Prostate gland (tissue), 2 donors: Measurements from ENCODE around the gene MYADM. TPM values are rescaled to one million over a fixed set of nuclear protein-coding genes. Genes with fewer than 3 reads are reported as not detected.

ENCODE experiments used
- DNase-seq: peaks from one replicate; pipeline ENCODE4 v3.0.0-alpha.2; 2019; ENCODE audit warnings: low spot score
- H3K27ac ChIP-seq, 2 donors: fragments of 200-600 bp; sonication (generic); 2 replicates each; pipeline ENCODE4 v1.5.1; 2017 to 2019
- H3K27me3 ChIP-seq: fragments of 200-600 bp; sonication (generic); replicated peaks from 2 replicates; pipeline ENCODE4 v1.5.1; 2019; ENCODE audit not compliant: insufficient read depth
- H3K36me3 ChIP-seq, 2 donors: fragments of 200-600 bp; sonication (generic); 1 replicate in 1 of 2; 2 replicates in 1 of 2; pipeline versions ENCODE4 v1.5.1 to v1.8.1; 2017 to 2019
- H3K4me1 ChIP-seq: fragments of 200-600 bp; sonication (generic); replicated peaks from 2 replicates; pipeline ENCODE4 v1.5.1; 2019
- H3K4me3 ChIP-seq, 2 donors: fragments of 200-600 bp; sonication (generic); 2 replicates each; pipeline ENCODE4 v1.5.1; 2017 to 2019
- H3K9me3 ChIP-seq: fragments of 200-600 bp; sonication (generic); 2 replicates; pipeline ENCODE4 v1.5.1; 2017
- CTCF ChIP-seq, 4 experiments: fragments of 200-600 bp in 2 of 4; fragments of 450-650 bp in 2 of 4; sonication (generic) in 2 of 4; IDR thresholded peaks; 1 replicate in 3 of 4; 2 replicates in 1 of 4; pipeline ENCODE4 v1.5.1; 2016 to 2019; ENCODE audit warnings: antibody characterized with exemption in 4 of 4, mild to moderate bottlenecking in 2 of 4, moderate library complexity in 2 of 4
- POLR2A ChIP-seq: fragments of 450-650 bp; IDR thresholded peaks from one replicate; pipeline ENCODE4 v1.6.1; 2016; ENCODE audit warnings: antibody characterized with exemption, mild to moderate bottlenecking
- POLR2AphosphoS5 ChIP-seq: sonication (generic); formaldehyde crosslinking; IDR thresholded peaks from one replicate; pipeline ENCODE4 v1.6.1; 2017; ENCODE audit warnings: antibody characterized with exemption
- WGBS: methylation state at CpG from one replicate; pipeline ENCODE4 v1.1.5; 2018; 5-methylcytosine and 5-hydroxymethylcytosine counted together
- intact Hi-C: fragments of 100-400 bp; cut with DNase I; formaldehyde crosslinking; loops from one replicate; pipeline ENCODE4 v1.14.2; 2022
- total RNA-seq, 2 donors: library from RNA; depleted of rRNA; stranded (reverse); fragments of >200 nt; gene quantifications; one replicate each; pipeline ENCODE4 v1.1.0, GENCODE V29; 2016

Gene MYADM
- total RNA-seq, 2 donors from 2014 or later: 56.4 to 96.3 TPM

GRCh38 chr19:53896682-53897081 lies 29.0 kb downstream of the MYADM start:
- WGBS: 26% methylated on average over 4 of the region's 4 CpGs
- H3K27ac ChIP-seq: no peak overlapping the region
- H3K4me1 ChIP-seq: no peaks in the 10 kb centered on the region
- DNase-seq: no peak
- intact Hi-C loops: no loop called here
- peaks cover 5% of the 10 kb centered on the region for H3K27me3 ChIP-seq
- no peaks in the 10 kb centered on the region for H3K9me3 ChIP-seq
- H3K4me3 ChIP-seq: no peak overlapping the region
- no peak for TF ChIP-seq CTCF (IDR thresholded peaks at IDR 0.05)
- no peak for TF ChIP-seq POLR2A
- TF ChIP-seq POLR2AphosphoS5: no peak
- H3K36me3 ChIP-seq: no peaks in the 10 kb centered on the region

GRCh38 chr19:53897459-53897858 lies 29.8 kb downstream of the MYADM start:
- no peak for TF ChIP-seq CTCF (IDR thresholded peaks at IDR 0.05)
- 63% methylated on average over 4 of the region's 4 CpGs for WGBS
- DNase-seq: no peak
- Histone ChIP-seq H3K36me3 (no peaks in the 10 kb centered on the region), H3K9me3 (no peaks in the 10 kb centered on the region), H3K4me3 (no peak overlapping the region), H3K27ac (no peak overlapping the region), H3K4me1 (no peaks in the 10 kb centered on the region), H3K27me3 (peaks cover 3% of the 10 kb centered on the region)
- intact Hi-C loops: no loop called here

GRCh38 chr19:53898166-53898565 lies 30.5 kb downstream of the MYADM start:
- intact Hi-C loops: no loop called here
- Histone ChIP-seq H3K36me3 (no peaks in the 10 kb centered on the region), H3K4me3 (no peak overlapping the region), H3K27ac (no peak overlapping the region), H3K9me3 (no peaks in the 10 kb centered on the region), H3K4me1 (no peaks in the 10 kb centered on the region), H3K27me3 (peaks cover 3% of the 10 kb centered on the region)
- no peak for TF ChIP-seq POLR2A
- no peak for TF ChIP-seq POLR2AphosphoS5
- TF ChIP-seq CTCF (IDR thresholded peaks at IDR 0.05): no peak
- 3% methylated on average over 15 of the region's 16 CpGs for WGBS
- DNase-seq: no peak

- no peak for TF ChIP-seq POLR2AphosphoS5
- no peak for TF ChIP-seq CTCF (IDR thresholded peaks at IDR 0.05)
- TF ChIP-seq POLR2A: no peak
- intact Hi-C loops: no loop called here
- Histone ChIP-seq H3K36me3 (no peaks in the 10 kb centered on the region), H3K27ac (no peak overlapping the region), H3K27me3 (peaks cover 3% of the 10 kb centered on the region), H3K4me3 (no peak overlapping the region), H3K4me1 (no peaks in the 10 kb centered on the region), H3K9me3 (no peaks in the 10 kb centered on the region)
- no peak for DNase-seq
- 6% methylated on average over 40 of the region's 42 CpGs for WGBS
Observed at GRCh38 chr19:53898636-53899341, 31.1 kb downstream of the MYADM start.

- no peak for DNase-seq
- H3K4me3 ChIP-seq: no peak overlapping the region
- peaks cover 3% of the 10 kb centered on the region for H3K27me3 ChIP-seq
- WGBS: 91% methylated on average over 27 of the region's 27 CpGs
- TF ChIP-seq CTCF (IDR thresholded peaks at IDR 0.05) (no peak), POLR2A (no peak), POLR2AphosphoS5 (no peak)
- no peaks in the 10 kb centered on the region for H3K9me3 ChIP-seq
- intact Hi-C loops: no loop called here
- no peak overlapping the region for H3K27ac ChIP-seq
- H3K4me1 ChIP-seq: no peaks in the 10 kb centered on the region
- H3K36me3 ChIP-seq: no peaks in the 10 kb centered on the region
Observed at GRCh38 chr19:53900191-53900860, 32.6 kb downstream of the MYADM start.
